Activated CD4-positive, alpha-beta T cell treated with anti-CD3 and anti-CD28 coated beads for 36 hours (primary cell): Measurements from ENCODE around the gene FAAP100. TPM values are rescaled to one million over a fixed set of nuclear protein-coding genes. Genes with fewer than 3 reads are reported as not detected.
A peak's percentile ranks its signal among the peaks of the same experiment; 100 is the strongest.

Experiments
- ATAC-seq: fragments of 200-7000 bp; cut with Tn5 transposase; one replicate; pipeline ENCODE4 v1.10.0; 2021; ENCODE audit warnings: mild to moderate bottlenecking, moderate library complexity
- CTCF ChIA-PET: fragments of 350-600 bp; sonication (Branson Sonifier 250); formaldehyde crosslinking; loops from one replicate; lab custom pipeline; 2021; ENCODE audit warnings: antibody characterized with exemption; lab: Charles Lee
- POLR2A ChIA-PET: fragments of 350-600 bp; sonication (Branson Sonifier 250); formaldehyde crosslinking; loops from one replicate; lab custom pipeline; 2021; ENCODE audit warnings: antibody characterized with exemption, inconsistent platforms; lab: Charles Lee
- DNase-seq: peaks from one replicate; pipeline ENCODE4 v3.0.0-alpha.2; 2020
- H3K27ac Mint-ChIP-seq: one replicate; pipeline ENCODE4 v1.8.0; 2021; ENCODE audit warnings: mixed read lengths
- H3K27me3 Mint-ChIP-seq: one replicate; pipeline ENCODE4 v1.8.0; 2021; ENCODE audit warnings: mixed read lengths
- H3K36me3 Mint-ChIP-seq: one replicate; pipeline ENCODE4 v1.8.0; 2021; ENCODE audit warnings: low read depth, mixed read lengths
- H3K4me1 Mint-ChIP-seq: one replicate; pipeline ENCODE4 v1.8.0; 2021; ENCODE audit warnings: mixed read lengths
- H3K4me3 Mint-ChIP-seq: one replicate; pipeline ENCODE4 v1.8.0; 2021; ENCODE audit warnings: mild to moderate bottlenecking, moderate library complexity, mixed read lengths
- H3K9me3 Mint-ChIP-seq: one replicate; pipeline ENCODE4 v1.8.0; 2021; ENCODE audit warnings: low read depth, mixed read lengths
- intact Hi-C, 2 experiments: fragments of 100-400 bp; cut with DNase I in 1 of 2; cut with micrococcal nuclease in 1 of 2; formaldehyde crosslinking; loops; one replicate each; pipeline versions ENCODE4 v1.14.2 to v1.15.1; 2022 to 2024; cut with DNase I, micrococcal nuclease
- total RNA-seq, 2 experiments: library from RNA; stranded (reverse); gene quantifications; one replicate each; pipeline ENCODE4 v1.2.3, GENCODE V29; 2021

The FAAP100 gene
- total RNA-seq, 2 experiments from 2014 or later: 30.4 to 39.3 TPM

DNA sequence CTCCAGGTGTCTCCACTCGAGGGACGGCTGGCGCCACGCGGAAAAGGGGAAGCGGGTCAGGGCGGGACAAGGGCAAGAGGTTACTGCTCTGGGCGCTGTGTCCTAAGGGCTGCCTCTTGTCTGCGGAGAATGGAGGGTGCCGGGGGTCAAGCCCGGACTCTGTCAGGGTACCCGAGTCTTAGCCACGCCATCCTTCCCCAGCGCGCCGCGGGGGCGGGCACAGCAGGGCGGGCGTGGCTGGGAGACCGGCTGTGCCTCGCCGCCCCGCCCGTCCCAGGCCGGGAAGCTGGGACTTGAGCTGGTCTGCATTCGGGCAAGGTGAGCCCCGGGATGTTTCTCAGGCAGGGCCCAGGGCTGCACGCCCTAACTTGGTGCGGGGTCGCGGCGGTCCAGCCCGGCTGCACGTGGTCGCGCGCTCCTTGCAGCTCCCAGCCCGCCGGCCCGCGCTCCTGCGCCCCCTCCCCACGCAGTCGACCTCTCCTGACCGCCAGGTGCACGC is 33.3 kb downstream of the FAAP100 start:
- Mint-ChIP-seq H3K27me3 (peaks cover 2% of the 10 kb centered on the region), H3K27ac (no peak overlapping the region), H3K4me1 (peaks cover 14% of the 10 kb centered on the region), H3K36me3 (peaks cover 2% of the 10 kb centered on the region), H3K9me3 (no peaks in the 10 kb centered on the region), H3K4me3 (no peak overlapping the region)
- CTCF ChIA-PET: interaction anchor here (0.5 to 1.2 kb wide), 8 partner anchors 10 to 315 kb away, joined by 3 to 4 read pairs (median 3); partner anchors contain the start of gene MCRIP1
- POLR2A ChIA-PET: interaction anchor here (0.6 to 1.2 kb wide), 2 partner anchors 33 to 329 kb away, joined by 3 read pairs; partner anchors contain the start of gene FAAP100
- ATAC-seq (peak; percentile 8), DNase-seq (peak; percentile 55)
- intact Hi-C loops: loop anchor here in 1 of 2 experiments (1.0 to 10.0 kb wide), 2 partner anchors 33 to 776 kb away; partner anchors contain the start of gene FAAP100

GRCh38 chr17:81518113-81518784 is 33.9 kb downstream of the FAAP100 start:
- intact Hi-C loops: loop anchor here in 1 of 2 experiments (10.0 kb wide), 1 partner anchor 777 kb away; no protein-coding TSS in a partner anchor
- no peak for ATAC-seq
- CTCF ChIA-PET: interaction anchor here (0.5 to 1.2 kb wide), 7 partner anchors 9 to 226 kb away, joined by 3 to 4 read pairs (median 3); no protein-coding TSS in a partner anchor

DNA sequence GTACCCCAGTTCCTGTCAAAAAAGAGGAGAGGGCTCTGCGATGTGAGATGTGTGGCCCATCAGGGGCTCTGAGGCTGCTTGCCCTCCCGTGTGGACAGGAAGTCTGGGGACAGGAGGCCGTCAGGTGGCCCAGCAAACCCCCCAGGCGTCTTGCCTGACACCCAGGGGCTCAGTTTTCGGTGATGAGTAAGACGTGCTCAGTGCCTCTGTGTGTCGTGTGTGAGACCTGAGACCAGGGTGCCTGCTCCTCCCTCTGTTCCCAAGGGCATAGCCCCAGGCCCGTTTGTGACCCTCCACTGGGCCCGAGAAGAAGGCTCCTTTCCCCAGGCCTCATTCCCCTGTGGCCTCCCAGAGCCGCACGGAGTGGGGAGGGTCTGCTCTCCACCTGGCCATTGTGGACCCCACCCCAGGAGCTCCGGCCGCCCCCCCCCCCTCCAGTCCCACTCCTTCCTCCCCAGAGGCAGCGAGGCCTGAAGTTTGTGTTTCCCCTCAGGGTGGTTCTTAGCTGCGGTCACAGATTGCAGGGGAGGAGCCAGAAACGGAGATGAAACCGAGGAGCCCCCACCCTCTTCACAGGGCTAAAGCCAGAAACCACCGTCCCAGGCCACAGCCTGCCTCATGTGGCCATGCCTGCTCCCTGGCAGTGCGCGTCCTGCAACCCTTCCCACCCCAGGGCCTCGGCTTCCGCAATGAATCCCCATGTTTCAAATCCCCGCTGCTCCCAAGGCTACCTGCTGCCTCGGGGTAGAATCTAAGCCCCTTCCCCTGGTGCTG is 34.6 kb downstream of the FAAP100 start:
- DNase-seq: no peak
- peak overlapping the region; percentile 43 for H3K4me3 Mint-ChIP-seq
- H3K9me3 Mint-ChIP-seq: no peaks in the 10 kb centered on the region
- ATAC-seq: no peak
- CTCF ChIA-PET: interaction anchor here (1.1 kb wide), 1 partner anchor 225 kb away, joined by 3 read pairs; no protein-coding TSS in a partner anchor
- H3K36me3 Mint-ChIP-seq: peaks cover 2% of the 10 kb centered on the region
- intact Hi-C loops: loop anchor here in 1 of 2 experiments (10.0 kb wide), 1 partner anchor 777 kb away; no protein-coding TSS in a partner anchor
- H3K4me1 Mint-ChIP-seq: peaks cover 14% of the 10 kb centered on the region
- no peak overlapping the region for H3K27ac Mint-ChIP-seq
- peaks cover 2% of the 10 kb centered on the region for H3K27me3 Mint-ChIP-seq
- POLR2A ChIA-PET: interaction anchor here (0.6 to 1.2 kb wide), 2 partner anchors 35 to 781 kb away, joined by 3 read pairs; partner anchors contain the start of gene FAAP100

More at GRCh38 chr17:81518113-81518784, 33.9 kb downstream of the FAAP100 start:
- H3K4me3 Mint-ChIP-seq: peak overlapping the region; percentile 43
- peaks cover 14% of the 10 kb centered on the region for H3K4me1 Mint-ChIP-seq
- POLR2A ChIA-PET: interaction anchor here (1.2 kb wide), 1 partner anchor 34 kb away, joined by 3 read pairs; the partner anchor contains the start of gene FAAP100
- H3K27ac Mint-ChIP-seq: no peak overlapping the region
- H3K27me3 Mint-ChIP-seq: peaks cover 2% of the 10 kb centered on the region
- DNase-seq: no peak
- H3K9me3 Mint-ChIP-seq: no peaks in the 10 kb centered on the region
- peaks cover 2% of the 10 kb centered on the region for H3K36me3 Mint-ChIP-seq

- DNase-seq (no peak), ATAC-seq (no peak)
- no peak overlapping the region for H3K27ac Mint-ChIP-seq
- intact Hi-C loops: loop anchor here in 1 of 2 experiments (10.0 kb wide), 1 partner anchor 778 kb away; no protein-coding TSS in a partner anchor
- H3K36me3 Mint-ChIP-seq: peaks cover 6% of the 10 kb centered on the region
- ChIA-PET POLR2A (interaction anchor here (0.6 kb wide), 1 partner anchor 782 kb away, joined by 3 read pairs; no protein-coding TSS in a partner anchor), CTCF (no interaction called here)
- no peaks in the 10 kb centered on the region for H3K9me3 Mint-ChIP-seq
- H3K4me1 Mint-ChIP-seq: peaks cover 14% of the 10 kb centered on the region
- H3K27me3 Mint-ChIP-seq: peaks cover 2% of the 10 kb centered on the region
- peak overlapping the region; percentile 92 for H3K4me3 Mint-ChIP-seq
Measured at GRCh38 chr17:81517009-81517338, 35.2 kb downstream of the FAAP100 start.

- DNase-seq (no peak), ATAC-seq (no peak)
- Mint-ChIP-seq H3K27me3 (no peaks in the 10 kb centered on the region), H3K27ac (no peak overlapping the region), H3K36me3 (peaks cover 11% of the 10 kb centered on the region), H3K4me1 (peaks cover 14% of the 10 kb centered on the region), H3K9me3 (no peaks in the 10 kb centered on the region), H3K4me3 (peak overlapping the region; percentile 92)
- ChIA-PET POLR2A (no interaction called here), CTCF (interaction anchor here (0.6 to 1.4 kb wide), 5 partner anchors 18 to 978 kb away, joined by 3 to 4 read pairs (median 3); no protein-coding TSS in a partner anchor)
- intact Hi-C loops: loop anchor here in 1 of 2 experiments (10.0 kb wide), 1 partner anchor 778 kb away; no protein-coding TSS in a partner anchor
Measured at GRCh38 chr17:81516439-81516838, 35.7 kb downstream of the FAAP100 start.

DNA sequence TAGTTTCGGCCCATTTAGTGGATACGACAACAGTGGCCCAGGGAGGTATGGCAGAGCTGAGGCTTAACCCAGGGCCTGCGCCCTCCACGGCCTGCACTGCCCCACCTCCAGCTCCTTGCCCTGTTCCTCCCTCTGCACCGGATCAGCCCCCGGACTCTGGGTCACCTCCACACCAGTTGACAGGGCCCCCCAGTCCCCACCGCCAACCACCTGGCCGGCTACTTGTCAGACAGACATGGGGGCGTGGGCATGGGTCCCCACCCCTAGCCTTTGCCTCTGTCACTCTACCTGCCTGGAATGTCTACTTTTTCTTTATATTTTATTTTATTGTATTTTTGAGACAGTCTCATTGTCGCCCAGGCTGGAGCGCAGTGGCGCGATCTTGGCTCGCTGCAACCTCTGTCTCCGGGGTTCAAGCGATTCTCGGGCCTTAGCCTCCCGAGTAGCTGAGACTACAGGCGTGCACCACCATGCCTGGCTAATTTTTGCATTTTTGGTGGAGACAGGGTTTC is 36.6 kb downstream of the FAAP100 start:
- Mint-ChIP-seq H3K4me1 (peaks cover 14% of the 10 kb centered on the region), H3K9me3 (no peaks in the 10 kb centered on the region), H3K27me3 (no peaks in the 10 kb centered on the region), H3K27ac (peak overlapping the region; percentile 88), H3K4me3 (peak overlapping the region; percentile 92), H3K36me3 (peaks cover 20% of the 10 kb centered on the region)
- intact Hi-C loops: loop anchor here (2.0 to 10.0 kb wide), 5 partner anchors 37 to 779 kb away; partner anchors contain the start of genes FAAP100 (in 1 of the 2), FASN (in 1 of the 2) and MCRIP1 (in 1 of the 2)
- CTCF ChIA-PET: interaction anchor here (0.6 to 1.5 kb wide), 6 partner anchors 18 to 979 kb away, joined by 3 to 4 read pairs (median 4); partner anchors contain the start of genes FAAP100 and PCYT2
- DNase-seq (no peak), ATAC-seq (no peak)
- POLR2A ChIA-PET: interaction anchor here (0.6 kb wide), 2 partner anchors 113 to 291 kb away, joined by 5 to 8 read pairs; no protein-coding TSS in a partner anchor

DNA sequence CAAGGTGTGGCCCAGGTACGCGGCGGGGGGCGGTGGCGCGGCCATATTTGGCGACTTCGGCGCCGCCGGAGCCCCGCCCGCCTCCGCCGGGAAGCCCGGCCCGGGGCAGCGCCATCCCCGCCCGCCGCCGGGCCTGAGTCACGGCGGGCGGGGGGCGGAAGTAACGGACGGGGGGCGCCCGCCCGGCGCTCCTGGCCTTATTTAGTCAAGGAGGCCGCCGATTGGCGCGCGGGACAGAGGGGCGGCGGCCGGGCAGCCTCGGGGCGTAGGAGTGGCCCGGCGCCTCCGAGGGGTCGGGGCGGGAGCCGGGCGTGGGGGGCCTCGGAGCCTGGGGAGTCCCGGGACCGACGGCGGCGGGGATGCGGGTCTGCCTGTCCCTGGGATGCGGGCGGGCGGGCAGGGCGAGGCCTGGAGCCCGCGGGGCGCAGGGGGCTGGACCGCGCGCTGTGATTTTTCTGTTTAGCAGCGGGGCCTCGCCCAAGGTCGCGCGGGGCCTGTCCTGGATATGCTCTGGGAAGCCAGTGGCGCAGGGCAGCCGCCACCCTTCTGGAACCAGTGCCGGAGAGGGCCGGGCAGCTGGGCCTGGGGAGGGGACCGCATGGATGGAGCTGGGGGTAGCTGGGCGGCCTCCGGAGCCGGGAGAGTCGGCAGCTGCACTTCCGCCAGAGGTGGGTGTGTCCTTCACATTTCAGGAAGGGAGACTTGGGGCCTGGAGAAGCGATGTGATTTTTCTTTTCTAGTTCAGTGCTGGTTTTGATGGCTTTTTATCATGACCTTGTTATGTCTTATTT is 37.2 kb downstream of the FAAP100 start:
- peak overlapping the region; percentile 88 for H3K27ac Mint-ChIP-seq
- peaks cover 26% of the 10 kb centered on the region for H3K36me3 Mint-ChIP-seq
- no peaks in the 10 kb centered on the region for H3K9me3 Mint-ChIP-seq
- ATAC-seq: peak; percentile 27
- intact Hi-C loops: loop anchor here (1.0 to 10.0 kb wide), 7 partner anchors 38 to 780 kb away; partner anchors contain the start of genes ARL16 (in 1 of the 2), FAAP100 (in 1 of the 2), FASN (in 1 of the 2) and HGS (in 1 of the 2)
- DNase-seq: peak; percentile 83
- no peaks in the 10 kb centered on the region for H3K27me3 Mint-ChIP-seq
- CTCF ChIA-PET: interaction anchor here (0.7 to 1.5 kb wide), 3 partner anchors 17 to 396 kb away, joined by 3 to 4 read pairs (median 4); partner anchors contain the start of genes FAAP100 and PCYT2
- POLR2A ChIA-PET: interaction anchor here (0.6 to 1.0 kb wide), 3 partner anchors 113 to 290 kb away, joined by 3 to 8 read pairs (median 5); partner anchors contain the start of gene BAHCC1
- peaks cover 14% of the 10 kb centered on the region for H3K4me1 Mint-ChIP-seq
- peak overlapping the region; percentile 92 for H3K4me3 Mint-ChIP-seq

DNA sequence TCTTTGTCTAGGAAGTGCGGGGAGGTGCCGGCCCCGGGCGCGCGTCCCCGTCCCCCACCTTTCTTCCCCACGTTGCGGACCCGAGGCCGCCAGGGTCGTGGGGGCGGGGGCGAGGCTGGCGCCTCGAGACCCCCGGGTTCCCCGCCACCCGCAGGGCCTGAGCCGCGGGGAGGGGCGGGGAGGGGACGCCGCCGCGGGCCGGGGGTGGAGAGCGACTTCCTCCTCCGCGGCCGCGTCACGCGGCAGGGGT is 37.7 kb downstream of the FAAP100 start:
- ChIA-PET POLR2A (interaction anchor here (1.0 to 2.3 kb wide), 3 partner anchors 30 to 119 kb away, joined by 3 to 11 read pairs (median 11); partner anchors contain the start of genes BAHCC1 and FAAP100), CTCF (interaction anchor here (0.8 to 1.5 kb wide), 2 partner anchors 38 to 87 kb away, joined by 3 to 4 read pairs; partner anchors contain the start of gene FAAP100)
- ATAC-seq: no peak
- intact Hi-C loops: loop anchor here (1.0 to 10.0 kb wide), 7 partner anchors 38 to 780 kb away; partner anchors contain the start of genes ARL16 (in 1 of the 2), FAAP100 (in 1 of the 2), FASN (in 1 of the 2) and HGS (in 1 of the 2)
- DNase-seq: no peak
- peaks cover 17% of the 10 kb centered on the region for H3K4me1 Mint-ChIP-seq
- H3K27ac Mint-ChIP-seq: no peak overlapping the region
- H3K9me3 Mint-ChIP-seq: no peaks in the 10 kb centered on the region
- peak overlapping the region; percentile 83 for H3K4me3 Mint-ChIP-seq
- H3K27me3 Mint-ChIP-seq: no peaks in the 10 kb centered on the region
- H3K36me3 Mint-ChIP-seq: peaks cover 32% of the 10 kb centered on the region

GRCh38 chr17:81513753-81514488 is 38.2 kb downstream of the FAAP100 start:
- CTCF ChIA-PET: interaction anchor here (0.8 to 1.5 kb wide), 2 partner anchors 38 to 88 kb away, joined by 3 to 4 read pairs; partner anchors contain the start of gene FAAP100
- peak overlapping the region; percentile 83 for H3K4me3 Mint-ChIP-seq
- H3K36me3 Mint-ChIP-seq: peaks cover 36% of the 10 kb centered on the region
- H3K27me3 Mint-ChIP-seq: no peaks in the 10 kb centered on the region
- no peaks in the 10 kb centered on the region for H3K9me3 Mint-ChIP-seq
- H3K27ac Mint-ChIP-seq: peak overlapping the region; percentile 89
- peak; percentile 5 for ATAC-seq
- POLR2A ChIA-PET: interaction anchor here (1.0 to 2.3 kb wide), 3 partner anchors 29 to 119 kb away, joined by 3 to 11 read pairs (median 11); partner anchors contain the start of genes BAHCC1 and FAAP100
- peak; percentile 73 for DNase-seq
- H3K4me1 Mint-ChIP-seq: peaks cover 22% of the 10 kb centered on the region
- intact Hi-C loops: loop anchor here (1.0 to 10.0 kb wide), 14 partner anchors 38 to 781 kb away; partner anchors contain the start of genes FAAP100 (in 2 of the 2), ARL16 (in 1 of the 2), ASPSCR1 (in 1 of the 2) and CCDC137 (in 1 of the 2)
